ENCODE results near the gene EDRF1.

DNA sequence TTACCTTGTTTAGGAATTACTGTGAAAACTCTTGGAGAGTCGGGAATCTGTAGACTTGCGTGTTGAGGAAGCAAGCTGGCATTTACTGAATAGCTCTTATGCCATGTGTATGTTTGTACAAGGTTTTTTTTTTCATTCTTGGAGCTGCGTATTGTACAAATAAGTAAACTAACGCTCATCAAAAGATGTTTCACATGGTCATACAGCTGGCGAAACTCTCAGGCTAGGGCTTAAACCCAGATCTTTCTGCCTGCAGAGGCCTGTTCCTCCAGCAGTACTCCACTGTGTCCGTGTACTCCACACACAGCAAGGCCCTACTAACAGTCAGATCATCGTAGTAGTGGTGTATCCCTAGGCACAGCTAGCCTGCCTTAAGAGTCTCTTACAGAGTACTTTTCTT is 7.4 kb downstream of the EDRF1 start:
- TF ChIP-seq, protein P1, sequence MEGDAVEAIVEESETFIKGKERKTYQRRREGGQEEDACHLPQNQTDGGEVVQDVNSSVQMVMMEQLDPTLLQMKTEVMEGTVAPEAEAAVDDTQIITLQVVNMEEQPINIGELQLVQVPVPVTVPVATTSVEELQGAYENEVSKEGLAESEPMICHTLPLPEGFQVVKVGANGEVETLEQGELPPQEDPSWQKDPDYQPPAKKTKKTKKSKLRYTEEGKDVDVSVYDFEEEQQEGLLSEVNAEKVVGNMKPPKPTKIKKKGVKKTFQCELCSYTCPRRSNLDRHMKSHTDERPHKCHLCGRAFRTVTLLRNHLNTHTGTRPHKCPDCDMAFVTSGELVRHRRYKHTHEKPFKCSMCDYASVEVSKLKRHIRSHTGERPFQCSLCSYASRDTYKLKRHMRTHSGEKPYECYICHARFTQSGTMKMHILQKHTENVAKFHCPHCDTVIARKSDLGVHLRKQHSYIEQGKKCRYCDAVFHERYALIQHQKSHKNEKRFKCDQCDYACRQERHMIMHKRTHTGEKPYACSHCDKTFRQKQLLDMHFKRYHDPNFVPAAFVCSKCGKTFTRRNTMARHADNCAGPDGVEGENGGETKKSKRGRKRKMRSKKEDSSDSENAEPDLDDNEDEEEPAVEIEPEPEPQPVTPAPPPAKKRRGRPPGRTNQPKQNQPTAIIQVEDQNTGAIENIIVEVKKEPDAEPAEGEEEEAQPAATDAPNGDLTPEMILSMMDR (optimal IDR thresholded peaks at IDR 0.05 in 1 of 3, IDR thresholded peaks at IDR 0.05 in 1 of 3, conservative IDR thresholded peaks at IDR 0.05 in 1 of 3; ENCODE audit: extremely low read depth in 1 of 3, insufficient read depth in 2 of 3, low read length in 3 of 3): no peak
- no peak for TF ChIP-seq EZH2 (IDR thresholded peaks at IDR 0.05; ENCODE audit: low read length)

Data from keratinocyte (primary cell).